ENCODE measurements around the gene SLC25A43.

GRCh38 chrX:119423631-119424030 lies 24.5 kb downstream of the SLC25A43 start:
- TF ChIP-seq EZH2 (IDR thresholded peaks at IDR 0.05; ENCODE audit: insufficient read depth, poor library complexity, severe bottlenecking) = no peak
- no peak for TF ChIP-seq EZH2phosphoT487 (IDR thresholded peaks at IDR 0.05; ENCODE audit: insufficient read depth, low read depth)
